Ectodermal cell (in vitro differentiated cells): Measurements from ENCODE around the gene SLC26A3.

ENCODE experiments used
- H3K27ac ChIP-seq: 2 replicates; pipeline ENCODE4 v1.7.0; 2013; ENCODE audit warnings: mild to moderate bottlenecking, low read depth, low read length; ENCODE audit not compliant: insufficient read depth, poor library complexity, severe bottlenecking
- H3K27me3 ChIP-seq: 2 replicates; pipeline ENCODE4 v1.7.0; 2013; ENCODE audit warnings: mild to moderate bottlenecking, low read length; ENCODE audit not compliant: insufficient read depth, control insufficient read depth, poor library complexity, severe bottlenecking
- H3K36me3 ChIP-seq: one replicate; pipeline ENCODE4 v1.7.0; 2013; ENCODE audit warnings: low read length; ENCODE audit not compliant: control insufficient read depth, insufficient read depth
- H3K4me1 ChIP-seq: one replicate; pipeline ENCODE4 v1.7.0; 2013; ENCODE audit warnings: low read length; ENCODE audit not compliant: control insufficient read depth, insufficient read depth
- H3K4me3 ChIP-seq: 2 replicates; pipeline ENCODE4 v1.7.0; 2013; ENCODE audit warnings: low read depth, low read length, control low read depth; ENCODE audit not compliant: insufficient read depth
- H3K9me3 ChIP-seq: 2 replicates; pipeline ENCODE4 v1.7.0; 2013; ENCODE audit warnings: mild to moderate bottlenecking, low read length, moderate library complexity; ENCODE audit not compliant: control insufficient read depth
- WGBS, 2 experiments: methylation state at CpG; one replicate each; pipeline ENCODE4 v1.1.7; 2013; ENCODE audit warnings: missing lambda C conversion rate in 2 of 2; 5-methylcytosine and 5-hydroxymethylcytosine counted together

The SLC26A3 gene

GRCh38 chr7:107838024-107838601 lies 35.1 kb upstream of the SLC26A3 start:
- 91 to 98% methylated on average over 3 of the region's 3 CpGs for WGBS, 2 experiments
- no peaks in the 10 kb centered on the region for H3K27me3 ChIP-seq
- H3K4me1 ChIP-seq, result no peaks in the 10 kb centered on the region

GRCh38 chr7:107837145-107837512 lies 34.1 kb upstream of the SLC26A3 start:
- 75 to 78% methylated on average over 1 of the region's 1 CpG for WGBS, 2 experiments
- H3K27me3 ChIP-seq, result no peaks in the 10 kb centered on the region
- no peaks in the 10 kb centered on the region for H3K9me3 ChIP-seq
- H3K36me3 ChIP-seq, result no peaks in the 10 kb centered on the region
- H3K27ac ChIP-seq, result no peak overlapping the region
- H3K4me1 ChIP-seq, result no peaks in the 10 kb centered on the region
- no peak overlapping the region for H3K4me3 ChIP-seq

More at GRCh38 chr7:107838024-107838601, 35.1 kb upstream of the SLC26A3 start:
- Histone ChIP-seq H3K27ac (no peak overlapping the region), H3K36me3 (no peaks in the 10 kb centered on the region), H3K4me3 (no peak overlapping the region), H3K9me3 (no peaks in the 10 kb centered on the region)

GRCh38 chr7:107836237-107837144 lies 33.5 kb upstream of the SLC26A3 start:
- no peaks in the 10 kb centered on the region for H3K9me3 ChIP-seq
- H3K27me3 ChIP-seq, result no peaks in the 10 kb centered on the region
- 95 to 96% methylated on average over 10 of the region's 10 CpGs for WGBS, 2 experiments
- no peak overlapping the region for H3K4me3 ChIP-seq
- H3K4me1 ChIP-seq, result no peaks in the 10 kb centered on the region
- H3K27ac ChIP-seq, result no peak overlapping the region
- H3K36me3 ChIP-seq, result no peaks in the 10 kb centered on the region

- WGBS, 2 experiments, result 88 to 90% methylated on average over 1 of the region's 1 CpG
- Histone ChIP-seq H3K9me3 (no peaks in the 10 kb centered on the region), H3K4me1 (no peaks in the 10 kb centered on the region), H3K27ac (no peak overlapping the region), H3K36me3 (no peaks in the 10 kb centered on the region), H3K4me3 (no peak overlapping the region), H3K27me3 (no peaks in the 10 kb centered on the region)
Observed at GRCh38 chr7:107834401-107834800, 31.4 kb upstream of the SLC26A3 start.

- H3K9me3 ChIP-seq, result no peaks in the 10 kb centered on the region
- H3K27me3 ChIP-seq, result no peaks in the 10 kb centered on the region
- no peaks in the 10 kb centered on the region for H3K36me3 ChIP-seq
- no peak overlapping the region for H3K27ac ChIP-seq
- WGBS, 2 experiments, result 91 to 94% methylated on average over 7 of the region's 7 CpGs
- no peak overlapping the region for H3K4me3 ChIP-seq
- no peaks in the 10 kb centered on the region for H3K4me1 ChIP-seq
Observed at GRCh38 chr7:107833684-107834106, 30.7 kb upstream of the SLC26A3 start.

GRCh38 chr7:107830420-107830819 lies 27.4 kb upstream of the SLC26A3 start:
- H3K27ac ChIP-seq, result no peak overlapping the region
- no peaks in the 10 kb centered on the region for H3K27me3 ChIP-seq

GRCh38 chr7:107828540-107828939 lies 25.5 kb upstream of the SLC26A3 start:
- Histone ChIP-seq H3K4me1 (no peaks in the 10 kb centered on the region), H3K36me3 (no peaks in the 10 kb centered on the region), H3K9me3 (no peaks in the 10 kb centered on the region), H3K27ac (no peak overlapping the region), H3K27me3 (no peaks in the 10 kb centered on the region), H3K4me3 (no peak overlapping the region)
- 91 to 92% methylated on average over 3 of the region's 4 CpGs for WGBS, 2 experiments

More at GRCh38 chr7:107830420-107830819, 27.4 kb upstream of the SLC26A3 start:
- H3K4me3 ChIP-seq, result no peak overlapping the region
- 94 to 95% methylated on average over 2 to 3 of the region's 3 CpGs for WGBS, 2 experiments
- H3K4me1 ChIP-seq, result no peaks in the 10 kb centered on the region
- no peaks in the 10 kb centered on the region for H3K9me3 ChIP-seq
- H3K36me3 ChIP-seq, result no peaks in the 10 kb centered on the region

GRCh38 chr7:107827501-107827900 lies 24.5 kb upstream of the SLC26A3 start:
- no peaks in the 10 kb centered on the region for H3K27me3 ChIP-seq
- 83 to 86% methylated on average over 2 of the region's 2 CpGs for whole genome bisulfite sequencing, 2 experiments
- no peaks in the 10 kb centered on the region for H3K4me1 ChIP-seq
- no peak overlapping the region for H3K27ac ChIP-seq
- no peaks in the 10 kb centered on the region for H3K9me3 ChIP-seq
- no peak overlapping the region for H3K4me3 ChIP-seq
- no peaks in the 10 kb centered on the region for H3K36me3 ChIP-seq

- no peaks in the 10 kb centered on the region for H3K27me3 ChIP-seq
- no peak overlapping the region for H3K27ac ChIP-seq
- H3K4me3 ChIP-seq, result no peak overlapping the region
- H3K36me3 ChIP-seq, result no peaks in the 10 kb centered on the region
- WGBS, 2 experiments, result 100% methylated on average over 1 to 2 of the region's 2 CpGs
- no peaks in the 10 kb centered on the region for H3K9me3 ChIP-seq
- H3K4me1 ChIP-seq, result no peaks in the 10 kb centered on the region
Observed at GRCh38 chr7:107826451-107826850, 23.4 kb upstream of the SLC26A3 start.

GRCh38 chr7:107824858-107825257 lies 21.8 kb upstream of the SLC26A3 start:
- Histone ChIP-seq H3K9me3 (no peaks in the 10 kb centered on the region), H3K27me3 (no peaks in the 10 kb centered on the region), H3K4me1 (no peaks in the 10 kb centered on the region), H3K36me3 (no peaks in the 10 kb centered on the region), H3K27ac (no peak overlapping the region), H3K4me3 (no peak overlapping the region)
- 90 to 91% methylated on average over 1 of the region's 1 CpG for WGBS, 2 experiments
